ENCODE data around the gene FMN2.
"Not testable (repeated sequence)": the region's sequence is repeated elsewhere in the genome, so short reads cannot be mapped to it uniquely, and the experiment has no call there.

The FMN2 gene

DNA sequence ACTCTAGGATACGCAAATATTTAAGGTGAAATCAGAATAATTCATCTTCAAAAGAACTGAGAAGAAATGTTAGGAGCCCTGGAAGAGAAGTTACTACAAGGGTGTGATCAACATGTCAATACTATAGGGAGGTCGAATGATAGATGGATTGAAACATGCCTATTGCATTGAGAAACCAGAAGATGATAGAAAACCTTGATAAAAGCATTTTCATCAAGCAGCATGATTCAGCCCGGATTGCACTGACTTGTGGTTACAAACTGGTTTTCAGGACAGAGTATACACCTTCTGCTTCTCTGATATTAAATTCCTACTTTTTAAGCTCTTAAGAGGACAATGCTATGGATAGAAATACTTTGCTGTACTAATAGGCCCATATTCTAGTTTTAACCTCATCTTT lies 164.2 kb downstream of the FMN2 start:
- Histone ChIP-seq H3K9me3 (ENCODE audit: control insufficient read depth, low read length) (no peaks in the 10 kb centered on the region), H3K4me3 (ENCODE audit: low read depth, low read length) (no peak overlapping the region), H3K4me1 (no peaks in the 10 kb centered on the region), H3K27ac (no peak overlapping the region), H3K27me3 (ENCODE audit: control insufficient read depth, insufficient read depth, low read length) (no peaks in the 10 kb centered on the region), H2AFZ (no peak overlapping the region), H3K36me3 (ENCODE audit: control insufficient read depth, insufficient read depth, low read length) (no peaks in the 10 kb centered on the region), H3K9ac (no peak overlapping the region), H3K79me2 (no peaks in the 10 kb centered on the region), H3K4me2 (ENCODE audit: low read length) (no peak overlapping the region)
- TF ChIP-seq, protein P1, sequence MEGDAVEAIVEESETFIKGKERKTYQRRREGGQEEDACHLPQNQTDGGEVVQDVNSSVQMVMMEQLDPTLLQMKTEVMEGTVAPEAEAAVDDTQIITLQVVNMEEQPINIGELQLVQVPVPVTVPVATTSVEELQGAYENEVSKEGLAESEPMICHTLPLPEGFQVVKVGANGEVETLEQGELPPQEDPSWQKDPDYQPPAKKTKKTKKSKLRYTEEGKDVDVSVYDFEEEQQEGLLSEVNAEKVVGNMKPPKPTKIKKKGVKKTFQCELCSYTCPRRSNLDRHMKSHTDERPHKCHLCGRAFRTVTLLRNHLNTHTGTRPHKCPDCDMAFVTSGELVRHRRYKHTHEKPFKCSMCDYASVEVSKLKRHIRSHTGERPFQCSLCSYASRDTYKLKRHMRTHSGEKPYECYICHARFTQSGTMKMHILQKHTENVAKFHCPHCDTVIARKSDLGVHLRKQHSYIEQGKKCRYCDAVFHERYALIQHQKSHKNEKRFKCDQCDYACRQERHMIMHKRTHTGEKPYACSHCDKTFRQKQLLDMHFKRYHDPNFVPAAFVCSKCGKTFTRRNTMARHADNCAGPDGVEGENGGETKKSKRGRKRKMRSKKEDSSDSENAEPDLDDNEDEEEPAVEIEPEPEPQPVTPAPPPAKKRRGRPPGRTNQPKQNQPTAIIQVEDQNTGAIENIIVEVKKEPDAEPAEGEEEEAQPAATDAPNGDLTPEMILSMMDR (IDR thresholded peaks at IDR 0.05): no peak

DNA sequence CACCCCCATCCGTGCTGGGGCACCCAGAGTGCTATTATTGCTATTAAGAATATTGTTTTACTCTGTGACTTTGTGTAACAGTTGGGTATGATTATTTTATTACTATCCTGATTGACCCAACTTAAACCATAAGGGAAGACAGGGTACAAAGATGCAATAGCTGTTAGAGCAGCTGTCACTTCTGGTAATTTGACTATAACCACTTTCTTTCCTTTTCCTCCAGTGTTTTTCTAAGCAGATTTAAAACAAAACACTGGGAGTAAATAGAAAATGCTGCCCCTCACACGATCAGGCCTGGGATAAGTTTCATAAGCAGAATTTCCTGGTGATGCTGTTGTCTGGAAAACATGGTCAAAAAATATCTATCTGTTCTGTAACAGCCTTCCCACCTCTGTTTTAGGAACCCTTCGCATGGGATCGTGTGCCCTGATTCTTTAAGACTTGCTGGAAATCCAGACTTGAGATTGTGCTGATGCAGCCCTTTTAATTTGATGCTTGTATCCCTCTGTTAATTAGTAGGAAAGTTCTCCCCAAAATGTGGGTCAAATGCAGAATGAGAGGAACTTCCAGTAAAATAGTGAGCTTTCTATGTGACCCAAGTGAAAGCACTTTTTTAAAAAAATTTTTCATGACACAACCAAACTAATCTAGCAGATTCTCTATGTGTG lies 165.3 kb downstream of the FMN2 start:
- H3K27me3 ChIP-seq (ENCODE audit: control insufficient read depth, insufficient read depth, low read length): no peaks in the 10 kb centered on the region
- TF ChIP-seq, protein P1 (IDR thresholded peaks at IDR 0.05): no peak
- no peak overlapping the region for H2AFZ ChIP-seq
- no peaks in the 10 kb centered on the region for H3K4me1 ChIP-seq
- no peak overlapping the region for H3K4me3 ChIP-seq (ENCODE audit: low read depth, low read length)
- no peak overlapping the region for H3K4me2 ChIP-seq (ENCODE audit: low read length)
- H3K36me3 ChIP-seq (ENCODE audit: control insufficient read depth, insufficient read depth, low read length): no peaks in the 10 kb centered on the region
- no peaks in the 10 kb centered on the region for H3K79me2 ChIP-seq
- no peak overlapping the region for H3K27ac ChIP-seq
- no peak overlapping the region for H3K9ac ChIP-seq
- H3K9me3 ChIP-seq (ENCODE audit: control insufficient read depth, low read length): no peaks in the 10 kb centered on the region

DNA sequence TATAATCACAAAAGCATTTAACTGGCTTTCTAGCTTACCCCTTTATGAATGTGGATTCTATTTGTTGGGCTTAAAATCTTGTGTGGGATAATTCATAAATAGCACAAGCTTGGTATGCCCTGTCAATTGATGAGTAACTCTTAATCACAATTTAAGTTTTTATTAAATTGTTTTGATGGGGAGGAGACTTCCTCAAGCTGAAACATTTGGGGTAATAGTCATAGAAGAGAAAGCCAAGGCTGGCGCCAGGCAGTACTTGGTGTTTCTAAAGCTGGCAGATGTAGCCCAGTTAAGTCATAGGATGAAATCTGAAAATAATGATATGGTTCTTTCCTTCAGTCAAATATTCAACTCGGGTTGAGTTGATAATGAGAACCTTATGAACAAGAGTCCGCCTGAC lies 167.2 kb downstream of the FMN2 start:
- Histone ChIP-seq H2AFZ (no peak overlapping the region), H3K9ac (no peak overlapping the region), H3K27me3 (ENCODE audit: control insufficient read depth, insufficient read depth, low read length) (no peaks in the 10 kb centered on the region), H3K9me3 (ENCODE audit: control insufficient read depth, low read length) (no peaks in the 10 kb centered on the region), H3K79me2 (no peaks in the 10 kb centered on the region), H3K4me3 (ENCODE audit: low read depth, low read length) (no peak overlapping the region), H3K36me3 (ENCODE audit: control insufficient read depth, insufficient read depth, low read length) (no peaks in the 10 kb centered on the region), H3K27ac (no peak overlapping the region), H3K4me1 (no peaks in the 10 kb centered on the region), H3K4me2 (ENCODE audit: low read length) (no peak overlapping the region)
- TF ChIP-seq, protein P1 (IDR thresholded peaks at IDR 0.05): no peak

DNA sequence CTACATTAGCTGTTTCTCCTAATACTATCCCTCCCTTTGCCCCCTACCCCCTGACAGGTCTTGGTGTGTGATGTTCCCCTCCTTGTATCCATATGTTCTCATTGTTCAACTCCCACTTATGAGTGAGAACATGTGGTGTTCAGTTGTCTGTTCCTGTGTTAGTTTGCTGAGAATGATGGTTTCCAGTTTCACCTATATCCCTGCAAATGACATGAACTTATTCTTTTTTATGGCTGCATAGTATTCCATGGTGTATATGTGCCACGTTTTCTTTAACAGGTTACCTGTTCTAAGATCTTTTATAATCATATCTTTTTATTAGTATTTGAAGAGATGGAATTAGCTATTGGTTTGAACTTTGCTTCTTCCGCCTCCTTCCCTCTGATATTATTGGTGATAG lies 172.8 kb downstream of the FMN2 start:
- H2AFZ ChIP-seq; H3K27me3 ChIP-seq (ENCODE audit: control insufficient read depth, insufficient read depth, low read length); H3K4me2 ChIP-seq (ENCODE audit: low read length); H3K79me2 ChIP-seq; H3K4me1 ChIP-seq; H3K9me3 ChIP-seq (ENCODE audit: control insufficient read depth, low read length); H3K27ac ChIP-seq; H3K36me3 ChIP-seq (ENCODE audit: control insufficient read depth, insufficient read depth, low read length); H3K9ac ChIP-seq; H3K4me3 ChIP-seq (ENCODE audit: low read depth, low read length): not testable (repeated sequence)

DNA sequence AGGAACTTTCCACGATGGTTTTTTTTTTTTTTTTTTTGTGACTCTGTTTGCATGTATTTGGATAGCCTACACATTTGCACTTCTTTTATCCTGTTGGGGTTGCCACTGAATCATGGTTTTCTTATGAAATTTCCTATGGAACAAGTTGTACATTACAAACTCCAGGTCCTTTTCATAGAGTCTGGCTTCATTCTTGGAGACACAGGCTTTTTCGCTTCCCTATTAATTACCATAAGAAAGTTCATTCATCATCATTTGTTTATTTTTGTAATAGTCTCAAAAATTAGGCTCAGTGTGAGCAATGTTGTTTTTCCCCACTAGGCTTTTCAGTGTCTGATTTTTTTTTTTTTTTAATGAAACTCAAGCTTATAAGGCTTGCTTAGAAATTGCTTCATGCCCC lies 179.4 kb downstream of the FMN2 start:
- Histone ChIP-seq H3K9me3 (ENCODE audit: control insufficient read depth, low read length) (peaks cover 6% of the 10 kb centered on the region), H3K27me3 (ENCODE audit: control insufficient read depth, insufficient read depth, low read length) (no peaks in the 10 kb centered on the region), H3K27ac (no peak overlapping the region), H2AFZ (no peak overlapping the region), H3K79me2 (no peaks in the 10 kb centered on the region), H3K4me3 (ENCODE audit: low read depth, low read length) (no peak overlapping the region), H3K9ac (no peak overlapping the region), H3K4me1 (no peaks in the 10 kb centered on the region), H3K4me2 (ENCODE audit: low read length) (no peak overlapping the region), H3K36me3 (ENCODE audit: control insufficient read depth, insufficient read depth, low read length) (peaks cover 6% of the 10 kb centered on the region)
- TF ChIP-seq, protein P1 (IDR thresholded peaks at IDR 0.05): no peak
